ENCODE results near the gene RBM14.

Gene RBM14

GRCh38 chr11:66659763-66660162, 43.3 kb downstream of the RBM14 start:
- no peaks in the 10 kb centered on the region; the same call in 1 of the 2 replicates for H3K36me3 ChIP-seq (replicated peaks; ENCODE audit: insufficient read depth, low read length)

DNA sequence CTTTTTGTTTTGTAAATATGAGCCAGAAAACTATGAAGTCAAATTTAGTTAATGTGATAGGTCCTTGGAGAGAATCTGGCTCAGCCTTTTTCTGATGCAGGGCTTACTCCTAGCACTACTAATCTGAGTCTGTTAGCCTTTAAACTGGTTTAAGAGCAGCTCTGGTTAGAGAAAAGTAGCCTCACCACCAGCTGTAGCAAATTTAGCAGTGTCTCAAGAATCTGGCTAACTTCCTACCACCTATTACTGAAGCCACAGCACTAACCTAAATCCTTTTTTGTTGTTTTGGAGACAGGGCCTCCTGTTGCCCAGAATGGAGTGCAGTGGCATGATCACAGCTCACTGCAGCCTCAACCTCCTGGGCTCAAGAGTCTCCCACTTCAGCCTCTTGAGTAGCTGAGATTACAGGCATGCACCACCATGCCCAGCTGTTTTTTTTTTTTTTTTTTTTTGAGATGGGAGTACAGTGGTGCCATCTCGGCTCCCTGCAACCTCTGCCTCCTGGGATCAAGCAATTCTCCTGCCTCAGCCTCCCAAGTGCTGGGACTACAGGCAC, 47.4 kb downstream of the RBM14 start:
- Histone ChIP-seq H3K79me2 (ENCODE audit: low read length) (peaks cover 61% of the 10 kb centered on the region), H2AFZ (ENCODE audit: low read length) (no peak overlapping the region), H3K9me2 (replicated peaks; ENCODE audit: insufficient read depth, low read length) (no peaks in the 10 kb centered on the region), H3K36me3 (replicated peaks; ENCODE audit: insufficient read depth, low read length) (peaks cover 8% of the 10 kb centered on the region; the same call in 1 of the 2 replicates), H3F3A (ENCODE audit: insufficient read depth, low read length) (no peaks in the 10 kb centered on the region), H3K9me3 (replicated peaks; ENCODE audit: insufficient read depth, low read length) (no peaks in the 10 kb centered on the region), H3K27me3 (replicated peaks; ENCODE audit: insufficient read depth, low read length) (no peaks in the 10 kb centered on the region), H3K4me2 (ENCODE audit: low read depth, low read length) (no peak overlapping the region), H4K20me1 (ENCODE audit: insufficient read depth, low read length) (no peaks in the 10 kb centered on the region), H3K27ac (ENCODE audit: low read length) (no peak overlapping the region), H3K9ac (ENCODE audit: low read length) (no peak overlapping the region), H3K4me3 (ENCODE audit: low read length) (no peak overlapping the region), H3K4me1 (ENCODE audit: low read length) (no peaks in the 10 kb centered on the region)
- no peak for DNase-seq
- no peak for TF ChIP-seq EZH2phosphoT487 (IDR thresholded peaks at IDR 0.05; ENCODE audit: low read length)
- TF ChIP-seq CTCF (IDR thresholded peaks at IDR 0.05; ENCODE audit: low read length) = no peak
- no peak for TF ChIP-seq EZH2 (optimal IDR thresholded peaks at IDR 0.05; ENCODE audit: low read depth, low read length)

More at GRCh38 chr11:66659763-66660162, 43.3 kb downstream of the RBM14 start:
- no peaks in the 10 kb centered on the region for H3K9me3 ChIP-seq (replicated peaks; ENCODE audit: insufficient read depth, low read length)
- no peak overlapping the region for H3K27ac ChIP-seq (ENCODE audit: low read length)
- no peak overlapping the region for H3K4me3 ChIP-seq (ENCODE audit: low read length)
- H4K20me1 ChIP-seq (ENCODE audit: insufficient read depth, low read length) = no peaks in the 10 kb centered on the region
- H2AFZ ChIP-seq (ENCODE audit: low read length) = no peak overlapping the region
- H3K9ac ChIP-seq (ENCODE audit: low read length) = no peak overlapping the region
- no peak overlapping the region for H3K4me2 ChIP-seq (ENCODE audit: low read depth, low read length)
- no peaks in the 10 kb centered on the region; the same call in 1 of the 2 replicates for H3F3A ChIP-seq (ENCODE audit: insufficient read depth, low read length)
- H3K27me3 ChIP-seq (replicated peaks; ENCODE audit: insufficient read depth, low read length) = no peaks in the 10 kb centered on the region
- no peaks in the 10 kb centered on the region for H3K9me2 ChIP-seq (replicated peaks; ENCODE audit: insufficient read depth, low read length)
- H3K4me1 ChIP-seq (ENCODE audit: low read length) = no peaks in the 10 kb centered on the region
- peaks cover 54% of the 10 kb centered on the region for H3K79me2 ChIP-seq (ENCODE audit: low read length)
- TF ChIP-seq CTCF (IDR thresholded peaks at IDR 0.05; ENCODE audit: low read length) (no peak), EZH2phosphoT487 (IDR thresholded peaks at IDR 0.05; ENCODE audit: low read length) (no peak), EZH2 (optimal IDR thresholded peaks at IDR 0.05; ENCODE audit: low read depth, low read length) (no peak)
- no peak for DNase-seq

DNA sequence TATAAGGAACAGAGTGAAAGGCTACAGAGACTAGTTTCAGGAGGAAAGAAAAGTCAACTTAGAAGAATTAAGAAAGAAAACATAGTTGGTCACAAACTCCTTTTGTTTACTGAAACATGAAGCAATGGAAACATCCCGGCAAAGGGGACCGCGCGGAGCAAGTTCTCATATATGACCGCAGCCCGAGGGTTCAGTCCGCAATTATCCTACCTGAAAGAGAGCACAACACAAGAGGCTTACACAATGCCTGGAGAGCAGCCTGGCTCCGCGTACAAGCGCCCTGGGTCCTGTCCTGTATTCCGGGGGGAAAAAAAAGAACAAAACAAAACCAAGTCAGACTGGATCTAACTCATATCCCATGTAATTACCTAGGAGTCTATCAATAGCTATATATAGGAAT, 48.9 kb downstream of the RBM14 start:
- Histone ChIP-seq H2AFZ (ENCODE audit: low read length) (no peak overlapping the region), H3K9me3 (replicated peaks; ENCODE audit: insufficient read depth, low read length) (no peaks in the 10 kb centered on the region), H3F3A (ENCODE audit: insufficient read depth, low read length) (no peaks in the 10 kb centered on the region), H4K20me1 (ENCODE audit: insufficient read depth, low read length) (no peaks in the 10 kb centered on the region; the same call in 1 of the 2 replicates), H3K4me3 (ENCODE audit: low read length) (no peak overlapping the region), H3K4me1 (ENCODE audit: low read length) (no peaks in the 10 kb centered on the region), H3K27ac (ENCODE audit: low read length) (no peak overlapping the region), H3K27me3 (replicated peaks; ENCODE audit: insufficient read depth, low read length) (no peaks in the 10 kb centered on the region), H3K36me3 (replicated peaks; ENCODE audit: insufficient read depth, low read length) (peaks cover 8% of the 10 kb centered on the region; the same call in 1 of the 2 replicates), H3K9me2 (replicated peaks; ENCODE audit: insufficient read depth, low read length) (no peaks in the 10 kb centered on the region), H3K4me2 (ENCODE audit: low read depth, low read length) (no peak overlapping the region), H3K9ac (ENCODE audit: low read length) (no peak overlapping the region), H3K79me2 (ENCODE audit: low read length) (peaks cover 62% of the 10 kb centered on the region)
- TF ChIP-seq EZH2phosphoT487 (IDR thresholded peaks at IDR 0.05; ENCODE audit: low read length) (no peak), EZH2 (optimal IDR thresholded peaks at IDR 0.05; ENCODE audit: low read depth, low read length) (no peak), CTCF (IDR thresholded peaks at IDR 0.05; ENCODE audit: low read length) (no peak)
- DNase-seq = no peak
